HG03066 (cell line): ENCODE measurements around the gene RPL35A.
A peak's percentile ranks its signal among the peaks of the same experiment; 100 is the strongest.
"Not testable (repeated sequence)": the region's sequence is repeated elsewhere in the genome, so short reads cannot be mapped to it uniquely, and the experiment has no call there.

ENCODE experiments used
- ATAC-seq: cut with Tn5 transposase; IDR thresholded peaks from one replicate; pipeline ENCODE4 v1.9.1; 2021; ENCODE audit warnings: low read depth; ENCODE audit not compliant: unreplicated experiment

RPL35A gene

GRCh38 chr3:197949778-197950676, at the start of gene RPL35A:
RPL35A (plus strand) TSS chr3:197950190; CDS start chr3:197950968, 778 bp downstream.
- peak; percentile 88 for ATAC-seq

GRCh38 chr3:197901626-197902025, 48.4 kb upstream of the RPL35A start:
- no peak for ATAC-seq

- ATAC-seq = peak; percentile 82
These were observed 43.8 kb upstream of the RPL35A start for GRCh38 chr3:197906023-197906849.

GRCh38 chr3:197906850-197907187, 43.2 kb upstream of the RPL35A start:
- no peak for ATAC-seq

GRCh38 chr3:197907196-197907595, 42.8 kb upstream of the RPL35A start:
- no peak for ATAC-seq

- ATAC-seq = not testable (repeated sequence)
These were observed 41.4 kb upstream of the RPL35A start for GRCh38 chr3:197908550-197908949.

GRCh38 chr3:197908957-197909701, 40.9 kb upstream of the RPL35A start:
- ATAC-seq = no peak

GRCh38 chr3:197912741-197913476, 37.1 kb upstream of the RPL35A start:
- ATAC-seq = no peak

GRCh38 chr3:197913641-197914380, 36.2 kb upstream of the RPL35A start:
- no peak for ATAC-seq

GRCh38 chr3:197921429-197922275, 28.3 kb upstream of the RPL35A start:
- ATAC-seq = not testable (repeated sequence)

- no peak for ATAC-seq
These were observed 23.6 kb upstream of the RPL35A start for GRCh38 chr3:197926418-197926817.

GRCh38 chr3:197927578-197927977, 22.4 kb upstream of the RPL35A start:
- not testable (repeated sequence) for ATAC-seq

GRCh38 chr3:197936819-197937384, 13.1 kb upstream of the RPL35A start:
- ATAC-seq = no peak

- ATAC-seq = no peak
These were observed 9.1 kb upstream of the RPL35A start for GRCh38 chr3:197940745-197941384.

GRCh38 chr3:197942956-197943556, 6.9 kb upstream of the RPL35A start:
- no peak for ATAC-seq

GRCh38 chr3:197949191-197949777, 706 bp upstream of the RPL35A start:
- ATAC-seq = no peak

GRCh38 chr3:197950677-197951061, 679 bp downstream of the RPL35A start:
- ATAC-seq = no peak
